HG03469 (cell line): ENCODE results near the gene KISS1R.

Source experiments
- ATAC-seq: cut with Tn5 transposase; IDR thresholded peaks from one replicate; pipeline ENCODE4 v1.9.1; 2021; ENCODE audit warnings: mild to moderate bottlenecking, moderate library complexity, moderate number of reproducible peaks; ENCODE audit not compliant: unreplicated experiment

The KISS1R gene

GRCh38 chr19:919199-920050 lies 2.3 kb downstream of the KISS1R start:
- no peak for ATAC-seq

- no peak for ATAC-seq
These were observed 3.1 kb downstream of the KISS1R start for GRCh38 chr19:920051-920864.

DNA sequence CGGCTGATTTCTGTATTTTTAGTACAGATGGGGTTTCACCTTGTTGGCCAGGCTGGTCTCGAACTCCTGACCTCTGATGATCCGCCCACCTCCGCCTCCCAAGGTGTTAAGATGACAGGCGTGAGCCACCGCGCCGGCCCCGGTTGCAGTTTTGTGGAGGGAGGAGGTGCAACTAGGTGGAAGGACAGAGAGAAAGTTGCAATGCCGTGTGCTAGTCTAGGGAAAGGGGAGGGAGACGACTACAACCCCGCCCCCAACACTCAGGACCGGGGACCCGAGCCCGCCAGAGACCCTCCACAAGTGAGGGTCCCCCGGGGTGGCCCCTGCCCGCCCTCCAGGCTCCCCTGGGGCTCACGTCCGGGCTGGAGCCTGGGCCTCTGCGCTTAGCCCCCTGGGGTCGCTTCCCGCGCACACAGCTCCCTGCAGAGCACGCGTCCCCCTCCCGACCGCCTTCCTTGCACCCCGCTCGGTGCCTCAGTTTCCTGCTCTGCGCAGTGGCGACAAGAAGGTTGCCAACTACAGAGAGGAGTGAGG lies 7.5 kb downstream of the KISS1R start:
- ATAC-seq = no peak

- no peak for ATAC-seq
These were observed 8.0 kb downstream of the KISS1R start for GRCh38 chr19:925087-925525.

DNA sequence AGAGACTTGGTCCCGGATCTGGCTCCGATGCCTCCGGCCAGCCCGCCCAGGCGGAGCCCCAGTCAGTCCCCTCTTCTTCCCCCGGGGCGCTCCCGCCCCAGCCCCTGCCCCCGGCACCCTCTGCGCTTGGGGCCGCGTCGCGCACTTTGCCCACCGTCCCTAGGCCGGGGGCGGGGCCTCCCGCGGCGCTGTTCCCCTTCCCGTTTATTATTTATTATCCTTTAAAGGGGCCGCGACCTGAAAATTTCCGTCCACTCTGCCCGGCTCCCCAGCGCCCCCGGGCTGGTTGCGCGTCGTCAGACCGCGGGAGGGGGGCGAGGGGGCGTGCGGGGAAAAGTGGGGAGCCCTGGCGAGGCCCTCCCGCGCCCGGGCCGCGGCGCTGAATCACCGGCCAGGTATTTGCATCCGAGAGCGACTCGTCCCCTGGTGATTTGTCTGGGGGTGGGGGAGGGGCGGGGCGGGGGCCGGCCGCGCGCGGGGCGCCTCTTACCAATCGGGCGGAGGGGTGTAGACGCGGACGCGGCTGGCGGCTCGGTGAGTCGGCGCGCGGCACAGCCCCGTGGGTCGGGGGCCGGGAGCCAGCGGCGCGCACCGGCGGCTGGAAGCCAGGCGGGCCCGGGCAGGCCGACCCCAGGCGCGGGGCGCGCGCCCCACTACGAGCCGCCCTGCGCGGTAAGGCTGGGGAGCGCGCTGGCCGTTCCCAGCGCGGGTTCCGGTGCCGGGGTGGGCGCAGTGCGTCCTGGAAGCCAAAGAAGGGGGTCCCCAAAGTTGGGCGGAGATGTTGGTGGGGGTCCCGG lies 8.6 kb downstream of the KISS1R start, which contains the start of gene ARID3A:
ARID3A (plus strand) TSS at position 510 of the 797 bp plus-strand sequence. CDS start 3,494 bp downstream, outside the sequence.
- peak; percentile 41 for ATAC-seq

DNA sequence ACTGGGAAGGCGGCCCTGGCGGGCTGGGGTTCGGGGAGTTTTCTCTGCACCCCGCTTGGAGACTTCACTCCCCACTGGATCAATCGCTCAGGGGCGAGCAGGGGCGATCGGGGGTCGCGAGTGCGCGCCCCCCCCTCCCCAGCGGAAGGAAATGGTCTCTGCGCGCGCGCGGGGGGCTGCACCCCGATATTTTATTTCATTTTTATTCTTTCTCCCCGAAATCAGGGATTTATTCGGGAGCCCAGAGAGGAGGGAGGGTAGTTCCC lies 9.1 kb downstream of the KISS1R start:
- ATAC-seq = no peak

GRCh38 chr19:926589-927350 lies 9.6 kb downstream of the KISS1R start:
- no peak for ATAC-seq

DNA sequence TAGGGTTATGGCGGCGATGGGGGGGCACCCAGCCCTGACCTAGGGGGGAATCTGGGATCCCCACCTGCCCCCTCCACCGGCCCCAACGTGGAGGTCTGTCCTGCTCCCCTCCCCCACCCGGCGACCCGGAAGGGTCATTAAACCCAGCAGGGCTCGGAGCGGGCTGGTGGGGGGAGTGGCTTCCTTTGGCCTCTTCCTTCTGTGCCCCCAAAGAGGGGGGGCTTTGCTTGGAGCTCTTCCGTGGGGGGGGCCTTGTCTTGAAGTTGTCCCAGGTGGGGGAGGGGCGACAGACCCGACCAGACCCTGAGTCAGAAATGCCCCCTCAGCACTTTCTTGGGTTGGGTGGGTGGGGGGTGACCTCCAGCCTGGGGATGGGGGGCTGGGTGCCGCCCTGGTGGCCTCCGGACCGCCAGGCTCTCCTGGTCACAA lies 10.2 kb downstream of the KISS1R start:
- ATAC-seq = no peak

DNA sequence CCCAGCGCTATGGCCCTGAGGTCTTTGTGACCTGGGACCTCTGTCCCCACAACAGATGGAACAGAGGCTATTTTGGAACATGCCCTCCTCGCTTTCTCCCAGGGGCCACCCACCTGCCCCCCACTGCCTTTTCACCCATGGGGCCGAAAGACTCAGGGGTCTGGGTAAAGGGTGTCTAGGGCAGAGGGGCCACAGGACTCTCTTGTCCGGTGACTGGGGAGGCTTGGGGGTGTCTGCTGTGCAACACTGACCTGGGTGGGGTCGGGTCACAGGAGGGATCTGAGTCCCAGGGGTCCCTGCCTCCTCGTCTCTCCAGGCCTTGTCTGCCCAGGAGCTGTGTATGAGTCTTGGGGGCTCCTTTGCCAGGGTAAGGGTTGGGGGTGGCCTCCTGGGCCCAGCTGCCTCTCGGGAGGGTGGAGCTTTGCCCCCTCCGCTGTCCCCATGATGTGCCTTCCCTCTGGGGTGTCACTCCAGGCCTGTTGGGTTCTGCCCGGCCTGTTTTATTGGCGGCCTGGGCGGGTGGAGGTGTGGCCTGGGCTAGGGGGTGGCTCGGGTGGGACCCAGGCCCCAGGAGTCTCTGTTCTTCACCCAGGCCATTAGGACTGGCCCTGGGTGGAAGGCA lies 10.8 kb downstream of the KISS1R start:
- no peak for ATAC-seq

GRCh38 chr19:928471-929202 lies 11.5 kb downstream of the KISS1R start:
- no peak for ATAC-seq

DNA sequence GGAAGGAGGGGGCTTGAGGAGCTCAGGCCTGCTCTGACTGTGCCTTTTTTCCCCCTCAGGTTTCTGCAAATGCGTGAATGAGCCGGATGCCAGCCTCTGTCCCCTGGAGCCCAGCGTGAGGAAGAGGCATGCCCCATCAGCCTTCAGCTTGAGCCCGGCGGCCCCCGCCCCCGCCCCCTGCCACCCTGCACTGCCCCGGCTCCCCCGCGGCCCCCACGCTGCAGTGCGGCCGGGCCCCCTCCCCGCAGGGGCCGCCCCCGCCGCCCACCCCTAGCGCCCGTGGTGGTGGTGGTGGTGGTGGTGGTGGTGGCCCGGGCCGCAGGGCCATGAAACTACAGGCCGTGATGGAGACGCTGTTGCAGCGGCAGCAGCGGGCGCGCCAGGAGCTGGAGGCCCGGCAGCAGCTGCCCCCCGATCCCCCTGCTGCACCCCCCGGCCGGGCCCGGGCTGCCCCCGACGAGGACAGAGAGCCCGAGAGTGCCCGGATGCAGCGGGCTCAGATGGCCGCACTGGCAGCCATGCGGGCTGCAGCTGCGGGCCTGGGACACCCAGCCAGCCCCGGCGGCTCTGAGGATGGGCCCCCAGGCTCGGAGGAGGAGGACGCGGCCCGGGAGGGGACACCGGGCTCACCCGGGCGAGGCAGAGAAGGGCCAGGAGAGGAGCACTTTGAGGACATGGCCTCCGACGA lies 12.2 kb downstream of the KISS1R start:
- no peak for ATAC-seq

- no peak for ATAC-seq
These were observed 12.7 kb downstream of the KISS1R start for GRCh38 chr19:929891-930258.

GRCh38 chr19:931860-932647 lies 14.9 kb downstream of the KISS1R start:
- ATAC-seq = no peak

- ATAC-seq = no peak
These were observed 15.8 kb downstream of the KISS1R start for GRCh38 chr19:932648-933552.

DNA sequence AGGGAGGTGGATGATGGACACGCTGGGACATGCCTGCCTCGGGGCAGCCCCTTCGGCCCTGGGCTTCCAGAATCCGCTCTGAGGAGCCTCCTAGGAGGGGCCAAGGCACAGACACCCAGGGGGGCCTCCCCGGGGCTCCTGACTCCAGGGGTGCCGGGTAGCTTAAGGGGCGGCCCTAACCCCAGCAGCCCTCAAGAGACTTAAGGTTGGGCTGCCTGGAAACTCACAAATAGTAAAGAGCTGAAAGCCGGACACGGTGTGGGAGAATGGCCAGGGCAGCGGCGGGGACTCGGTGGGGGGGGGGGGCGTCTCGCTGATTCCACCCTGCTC lies 16.4 kb downstream of the KISS1R start:
- ATAC-seq = no peak

- ATAC-seq = no peak
These were observed 17.2 kb downstream of the KISS1R start for GRCh38 chr19:934197-934840.
